Measurements from ENCODE around the gene C8B.

Gene C8B

GRCh38 chr1:56965916-56966697 is at the start of gene C8B:
Gene C8B, minus strand, starts transcription at chr1:56966015. Its CDS starts 67 bp downstream, at chr1:56965948.
- no peak for DNase-seq

- no peak for DNase-seq
Measured at GRCh38 chr1:57015071-57015470, 49.3 kb upstream of the C8B start.

GRCh38 chr1:57013522-57013921 is 47.7 kb upstream of the C8B start:
- DNase-seq: no peak

GRCh38 chr1:57012315-57012714 is 46.5 kb upstream of the C8B start:
- DNase-seq: no peak

- DNase-seq: no peak
Measured at GRCh38 chr1:57010511-57010910, 44.7 kb upstream of the C8B start.

- no peak for DNase-seq
Measured at GRCh38 chr1:57007948-57008347, 42.1 kb upstream of the C8B start.

GRCh38 chr1:57007472-57007871 is 41.7 kb upstream of the C8B start:
- no peak for DNase-seq

GRCh38 chr1:57003398-57004139 is 37.8 kb upstream of the C8B start:
- DNase-seq: no peak

GRCh38 chr1:56995414-56996100 is 29.7 kb upstream of the C8B start:
- no peak for DNase-seq

GRCh38 chr1:56993475-56993874 is 27.7 kb upstream of the C8B start:
- no peak for DNase-seq

- no peak for DNase-seq
Measured at GRCh38 chr1:56992318-56993125, 26.7 kb upstream of the C8B start.

- DNase-seq: no peak
Measured at GRCh38 chr1:56991576-56991975, 25.8 kb upstream of the C8B start.

- DNase-seq: no peak
Measured at GRCh38 chr1:56986397-56986796, 20.6 kb upstream of the C8B start.

GRCh38 chr1:56985857-56986256 is 20.0 kb upstream of the C8B start:
- no peak for DNase-seq

GRCh38 chr1:56983484-56983883 is 17.7 kb upstream of the C8B start:
- DNase-seq: no peak

- DNase-seq: no peak
Measured at GRCh38 chr1:56979986-56980755, 14.4 kb upstream of the C8B start.

- DNase-seq: no peak
Measured at GRCh38 chr1:56978819-56979218, 13.0 kb upstream of the C8B start.

- no peak for DNase-seq
Measured at GRCh38 chr1:56977910-56978309, 12.1 kb upstream of the C8B start.

- no peak for DNase-seq
Measured at GRCh38 chr1:56975446-56975845, 9.6 kb upstream of the C8B start.

GRCh38 chr1:56973923-56974742 is 8.3 kb upstream of the C8B start:
- no peak for DNase-seq

- DNase-seq: no peak
Measured at GRCh38 chr1:56972976-56973375, 7.2 kb upstream of the C8B start.
